ENCODE measurements around the gene MDFIC.

Gene MDFIC

GRCh38 chr7:114934086-114934485, 12.2 kb downstream of the MDFIC start:
- TF ChIP-seq ZFX (IDR thresholded peaks at IDR 0.05) (no peak), CTCF (conservative IDR thresholded peaks at IDR 0.05) (no peak)
- no peak overlapping the region for H3K27ac ChIP-seq

GRCh38 chr7:114934713-114935112, 12.8 kb downstream of the MDFIC start:
- TF ChIP-seq ZFX (IDR thresholded peaks at IDR 0.05) (no peak), CTCF (conservative IDR thresholded peaks at IDR 0.05) (no peak)
- H3K27ac ChIP-seq = no peak overlapping the region

- no peak overlapping the region for H3K27ac ChIP-seq
- TF ChIP-seq ZFX (IDR thresholded peaks at IDR 0.05) (no peak), CTCF (conservative IDR thresholded peaks at IDR 0.05) (no peak)
Observed at GRCh38 chr7:114936471-114936870, 14.6 kb downstream of the MDFIC start.

GRCh38 chr7:114937446-114937845, 15.6 kb downstream of the MDFIC start:
- TF ChIP-seq ZFX (IDR thresholded peaks at IDR 0.05) (no peak), CTCF (conservative IDR thresholded peaks at IDR 0.05) (no peak)
- no peak overlapping the region for H3K27ac ChIP-seq

- H3K27ac ChIP-seq = no peak overlapping the region
- TF ChIP-seq ZFX (IDR thresholded peaks at IDR 0.05) = no peak
- no peak for TF ChIP-seq CTCF (conservative IDR thresholded peaks at IDR 0.05)
Observed at GRCh38 chr7:114938785-114939184, 16.9 kb downstream of the MDFIC start.

GRCh38 chr7:114939484-114940097, 17.7 kb downstream of the MDFIC start:
- H3K27ac ChIP-seq = no peak overlapping the region

GRCh38 chr7:114940220-114940619, 18.3 kb downstream of the MDFIC start:
- H3K27ac ChIP-seq = no peak overlapping the region
- TF ChIP-seq ZFX (IDR thresholded peaks at IDR 0.05) (no peak), CTCF (conservative IDR thresholded peaks at IDR 0.05) (no peak)

More at GRCh38 chr7:114939484-114940097, 17.7 kb downstream of the MDFIC start:
- peak; percentile 80 for TF ChIP-seq CTCF (conservative IDR thresholded peaks at IDR 0.05)
- TF ChIP-seq ZFX (IDR thresholded peaks at IDR 0.05) = no peak
